Measurements from ENCODE around the gene NFKBIB.

The NFKBIB gene

DNA sequence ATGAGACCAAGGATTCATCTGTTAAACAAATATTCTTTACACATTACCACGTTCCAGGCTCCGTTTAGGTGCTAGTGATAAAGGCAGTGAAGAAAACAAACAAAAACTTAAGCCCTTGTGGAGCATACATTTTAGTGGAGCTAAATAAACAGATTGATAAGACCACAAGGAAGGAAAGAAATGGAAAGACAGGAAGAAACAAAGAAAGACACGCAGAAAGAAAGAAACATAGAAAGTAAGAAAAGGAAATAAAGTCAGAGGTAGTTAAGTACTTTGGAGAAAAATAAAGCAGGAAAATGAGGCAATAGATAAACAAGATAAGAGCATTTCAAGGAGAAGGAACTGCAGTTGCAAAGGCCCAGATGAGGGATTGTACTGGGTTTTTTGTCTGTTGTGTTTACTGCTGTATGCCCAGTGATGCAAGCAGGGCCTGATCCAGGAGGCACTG lies 998 bp downstream of the NFKBIB start:
- H3K4me3 ChIP-seq (ENCODE audit: insufficient read length, low read depth) = peak overlapping the region; percentile 52
- H3K4me1 ChIP-seq (ENCODE audit: insufficient read depth, insufficient read length) = peaks cover 9% of the 10 kb centered on the region
- peaks cover 5% of the 10 kb centered on the region for H3K27me3 ChIP-seq (ENCODE audit: insufficient read depth, insufficient read length)
- H3K9ac ChIP-seq (ENCODE audit: insufficient read length, low read depth) = no peak overlapping the region
- no peak for TF ChIP-seq ZNF274 (IDR thresholded peaks at IDR 0.05; ENCODE audit: low read depth, low read length)
- TF ChIP-seq SUZ12 (IDR thresholded peaks at IDR 0.05; ENCODE audit: extremely low read depth, insufficient read depth, insufficient read length) = no peak
- TF ChIP-seq YY1 (IDR thresholded peaks at IDR 0.05; ENCODE audit: insufficient read depth, insufficient read length) = no peak
- no peak for DNase-seq (ENCODE audit: low read depth, low spot score)
- peaks cover 18% of the 10 kb centered on the region for H3K36me3 ChIP-seq (ENCODE audit: insufficient read depth, insufficient read length, low read length)
- H3K9me3 ChIP-seq (ENCODE audit: insufficient read depth, low read length) = no peaks in the 10 kb centered on the region

DNA sequence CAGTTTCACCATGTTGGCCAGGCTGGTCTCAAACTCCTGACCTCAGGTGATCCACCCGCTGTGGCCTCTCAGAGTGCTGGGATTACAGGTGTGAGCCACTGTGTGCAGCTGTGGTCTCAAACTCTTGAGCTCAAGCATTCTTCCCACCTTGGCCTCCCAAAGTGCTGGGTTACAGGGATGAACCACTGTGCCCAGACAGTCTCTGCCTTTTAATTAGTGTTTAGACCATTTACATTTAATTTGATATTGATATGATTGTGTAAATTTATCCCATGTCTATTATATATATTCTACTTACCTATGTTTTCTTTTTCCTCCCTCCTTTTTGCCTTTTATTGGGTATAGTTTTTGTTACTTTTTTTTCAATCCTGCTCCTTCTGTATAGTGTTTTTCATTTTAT lies 1.9 kb downstream of the NFKBIB start:
- peaks cover 9% of the 10 kb centered on the region for H3K4me1 ChIP-seq (ENCODE audit: insufficient read depth, insufficient read length)
- no peak for TF ChIP-seq ZNF274 (IDR thresholded peaks at IDR 0.05; ENCODE audit: low read depth, low read length)
- TF ChIP-seq SUZ12 (IDR thresholded peaks at IDR 0.05; ENCODE audit: extremely low read depth, insufficient read depth, insufficient read length) = no peak
- TF ChIP-seq YY1 (IDR thresholded peaks at IDR 0.05; ENCODE audit: insufficient read depth, insufficient read length) = no peak
- H3K36me3 ChIP-seq (ENCODE audit: insufficient read depth, insufficient read length, low read length) = peaks cover 21% of the 10 kb centered on the region
- H3K27me3 ChIP-seq (ENCODE audit: insufficient read depth, insufficient read length) = peaks cover 5% of the 10 kb centered on the region
- H3K9ac ChIP-seq (ENCODE audit: insufficient read length, low read depth) = no peak overlapping the region
- no peak for DNase-seq (ENCODE audit: low read depth, low spot score)
- H3K9me3 ChIP-seq (ENCODE audit: insufficient read depth, low read length) = no peaks in the 10 kb centered on the region
- no peak overlapping the region for H3K4me3 ChIP-seq (ENCODE audit: insufficient read length, low read depth)

DNA sequence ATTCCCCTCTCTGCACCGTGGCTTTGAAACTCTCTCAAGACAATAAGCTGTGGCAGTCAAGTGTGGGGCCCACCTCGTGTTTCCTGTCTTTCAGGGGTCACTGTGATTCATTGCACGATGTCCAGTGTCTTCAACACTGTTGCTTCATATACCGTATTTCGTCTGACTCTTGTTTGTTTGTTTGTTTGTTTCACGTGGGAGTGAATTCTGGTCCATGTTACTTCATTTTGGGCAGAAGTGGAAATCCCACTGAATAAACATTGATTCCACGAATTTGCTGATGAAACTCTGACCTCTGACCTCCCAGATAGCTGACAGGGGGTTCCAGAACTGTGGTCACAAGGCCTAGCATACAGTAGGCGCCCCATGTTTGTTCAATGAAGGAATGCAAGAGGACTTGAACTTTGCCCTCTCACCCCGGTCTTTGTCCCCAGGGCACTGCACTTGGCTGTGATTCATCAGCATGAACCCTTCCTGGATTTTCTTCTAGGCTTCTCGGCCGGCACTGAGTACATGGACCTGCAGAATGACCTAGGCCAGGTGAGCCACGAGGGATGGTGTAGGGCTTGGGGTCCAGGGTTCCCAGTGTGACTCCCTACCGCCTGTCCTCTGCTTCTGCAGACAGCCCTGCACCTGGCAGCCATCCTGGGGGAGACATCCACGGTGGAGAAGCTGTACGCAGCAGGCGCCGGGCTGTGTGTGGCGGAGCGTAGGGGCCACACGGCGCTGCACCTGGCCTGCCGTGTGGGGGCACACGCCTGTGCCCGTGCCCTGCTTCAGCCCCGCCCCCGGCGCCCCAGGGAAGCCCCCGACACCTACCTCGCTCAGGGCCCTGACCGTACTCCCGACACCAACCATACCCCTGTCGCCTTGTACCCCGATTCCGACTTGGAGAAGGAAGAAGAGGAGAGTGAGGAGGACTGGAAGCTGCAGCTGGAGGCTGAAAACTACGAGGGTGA lies 5.1 kb downstream of the NFKBIB start:
- no peak overlapping the region for H3K4me3 ChIP-seq (ENCODE audit: insufficient read length, low read depth)
- H3K9ac ChIP-seq (ENCODE audit: insufficient read length, low read depth) = no peak overlapping the region
- H3K27me3 ChIP-seq (ENCODE audit: insufficient read depth, insufficient read length) = no peaks in the 10 kb centered on the region
- no peak for DNase-seq (ENCODE audit: low read depth, low spot score)
- TF ChIP-seq ZNF274 (IDR thresholded peaks at IDR 0.05; ENCODE audit: low read depth, low read length) (no peak), SUZ12 (IDR thresholded peaks at IDR 0.05; ENCODE audit: extremely low read depth, insufficient read depth, insufficient read length) (no peak), YY1 (IDR thresholded peaks at IDR 0.05; ENCODE audit: insufficient read depth, insufficient read length) (no peak)
- H3K36me3 ChIP-seq (ENCODE audit: insufficient read depth, insufficient read length, low read length) = peaks cover 45% of the 10 kb centered on the region
- peaks cover 2% of the 10 kb centered on the region for H3K4me1 ChIP-seq (ENCODE audit: insufficient read depth, insufficient read length)
- H3K9me3 ChIP-seq (ENCODE audit: insufficient read depth, low read length) = peaks cover 6% of the 10 kb centered on the region; the same call in 1 of the 2 replicates

DNA sequence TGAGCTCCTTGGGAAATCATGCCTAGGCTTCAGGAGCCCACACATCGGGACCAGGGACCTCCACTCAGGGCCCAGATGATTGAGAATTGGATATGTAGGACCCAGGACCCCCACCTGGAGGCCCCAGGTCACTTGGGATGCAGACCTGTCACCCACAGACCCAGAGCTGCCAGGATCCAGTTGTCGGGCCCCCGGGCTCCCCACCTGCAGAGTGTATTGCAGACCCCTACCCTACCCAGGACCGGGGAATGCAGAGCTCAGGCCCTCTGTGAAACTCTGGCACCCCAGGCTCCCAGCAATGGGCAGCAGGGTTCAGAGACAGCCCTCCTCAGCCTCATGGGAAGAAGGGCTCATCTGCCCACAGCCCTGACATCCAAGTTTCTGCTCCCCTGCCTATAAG lies 5.9 kb downstream of the NFKBIB start:
- H3K9me3 ChIP-seq (ENCODE audit: insufficient read depth, low read length) = peaks cover 6% of the 10 kb centered on the region; the same call in 1 of the 2 replicates
- H3K36me3 ChIP-seq (ENCODE audit: insufficient read depth, insufficient read length, low read length) = peaks cover 45% of the 10 kb centered on the region
- TF ChIP-seq SUZ12 (IDR thresholded peaks at IDR 0.05; ENCODE audit: extremely low read depth, insufficient read depth, insufficient read length) (no peak), YY1 (IDR thresholded peaks at IDR 0.05; ENCODE audit: insufficient read depth, insufficient read length) (no peak), ZNF274 (IDR thresholded peaks at IDR 0.05; ENCODE audit: low read depth, low read length) (no peak)
- no peak for DNase-seq (ENCODE audit: low read depth, low spot score)
- no peak overlapping the region for H3K4me3 ChIP-seq (ENCODE audit: insufficient read length, low read depth)
- no peaks in the 10 kb centered on the region for H3K27me3 ChIP-seq (ENCODE audit: insufficient read depth, insufficient read length)
- no peak overlapping the region for H3K9ac ChIP-seq (ENCODE audit: insufficient read length, low read depth)
- peaks cover 2% of the 10 kb centered on the region for H3K4me1 ChIP-seq (ENCODE audit: insufficient read depth, insufficient read length)

DNA sequence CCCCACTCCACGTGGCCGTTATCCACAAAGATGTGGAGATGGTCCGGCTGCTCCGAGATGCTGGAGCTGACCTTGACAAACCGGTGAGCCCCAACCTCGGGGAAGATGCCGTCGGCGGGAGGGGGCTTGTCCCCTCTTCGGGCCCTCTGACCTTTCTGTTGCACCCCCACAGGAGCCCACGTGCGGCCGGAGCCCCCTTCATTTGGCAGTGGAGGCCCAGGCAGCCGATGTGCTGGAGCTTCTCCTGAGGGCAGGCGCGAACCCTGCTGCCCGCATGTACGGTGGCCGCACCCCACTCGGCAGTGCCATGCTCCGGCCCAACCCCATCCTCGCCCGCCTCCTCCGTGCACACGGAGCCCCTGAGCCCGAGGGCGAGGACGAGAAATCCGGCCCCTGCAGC lies 7.5 kb downstream of the NFKBIB start:
- TF ChIP-seq YY1 (IDR thresholded peaks at IDR 0.05; ENCODE audit: insufficient read depth, insufficient read length) (no peak), SUZ12 (IDR thresholded peaks at IDR 0.05; ENCODE audit: extremely low read depth, insufficient read depth, insufficient read length) (no peak), ZNF274 (IDR thresholded peaks at IDR 0.05; ENCODE audit: low read depth, low read length) (no peak)
- Histone ChIP-seq H3K4me1 (ENCODE audit: insufficient read depth, insufficient read length) (peaks cover 3% of the 10 kb centered on the region), H3K9ac (ENCODE audit: insufficient read length, low read depth) (no peak overlapping the region), H3K4me3 (ENCODE audit: insufficient read length, low read depth) (no peak overlapping the region), H3K36me3 (ENCODE audit: insufficient read depth, insufficient read length, low read length) (peaks cover 45% of the 10 kb centered on the region), H3K9me3 (ENCODE audit: insufficient read depth, low read length) (peaks cover 6% of the 10 kb centered on the region; the same call in 1 of the 2 replicates), H3K27me3 (ENCODE audit: insufficient read depth, insufficient read length) (no peaks in the 10 kb centered on the region)
- no peak for DNase-seq (ENCODE audit: low read depth, low spot score)

DNA sequence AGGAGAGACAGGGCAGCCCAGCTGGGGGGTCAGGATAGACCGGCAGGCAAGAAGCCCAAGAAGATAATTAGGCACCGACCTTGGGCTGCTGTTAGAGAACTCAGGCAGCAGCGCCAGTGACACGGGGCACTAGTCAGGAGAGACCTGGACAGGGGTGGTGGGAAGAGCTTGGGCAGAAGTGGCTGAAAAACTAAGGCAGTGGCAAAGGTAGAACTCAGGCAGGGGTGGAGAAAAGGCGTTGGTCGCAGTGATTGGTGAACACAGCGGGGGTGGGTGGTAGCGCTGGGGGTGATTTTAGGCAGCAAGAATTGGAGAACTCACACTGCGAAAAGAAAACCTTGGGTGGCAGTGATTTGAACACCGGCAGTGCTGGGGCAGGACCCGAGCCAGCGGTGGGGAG lies 7.9 kb downstream of the NFKBIB start:
- no peak for DNase-seq (ENCODE audit: low read depth, low spot score)
- no peak for TF ChIP-seq YY1 (IDR thresholded peaks at IDR 0.05; ENCODE audit: insufficient read depth, insufficient read length)
- H3K4me1 ChIP-seq (ENCODE audit: insufficient read depth, insufficient read length) = peaks cover 3% of the 10 kb centered on the region
- H3K36me3 ChIP-seq (ENCODE audit: insufficient read depth, insufficient read length, low read length) = peaks cover 45% of the 10 kb centered on the region
- H3K27me3 ChIP-seq (ENCODE audit: insufficient read depth, insufficient read length) = no peaks in the 10 kb centered on the region
- no peak overlapping the region for H3K9ac ChIP-seq (ENCODE audit: insufficient read length, low read depth)
- peaks cover 6% of the 10 kb centered on the region; the same call in 1 of the 2 replicates for H3K9me3 ChIP-seq (ENCODE audit: insufficient read depth, low read length)
- H3K4me3 ChIP-seq (ENCODE audit: insufficient read length, low read depth) = no peak overlapping the region

DNA sequence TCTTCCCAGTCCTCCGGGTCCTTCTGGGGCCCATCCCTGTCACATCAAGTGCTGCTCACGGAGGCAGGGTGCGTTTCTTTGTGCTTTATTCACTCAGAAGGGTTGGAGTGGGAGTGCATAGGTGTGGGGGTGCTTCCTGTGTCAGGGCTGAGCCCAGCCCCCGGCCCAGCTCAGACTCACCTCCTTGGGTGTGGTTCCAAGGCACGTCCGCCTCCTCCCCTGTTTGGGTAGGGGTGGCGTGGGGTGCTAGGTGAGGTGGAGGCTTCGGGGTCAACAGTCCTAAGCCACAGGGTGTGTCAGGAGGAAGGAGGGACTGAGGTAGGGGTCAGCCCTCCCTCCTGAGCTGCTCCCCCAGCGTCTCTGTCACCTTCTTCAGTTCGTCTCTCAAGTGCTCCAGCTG lies 9.1 kb downstream of the NFKBIB start:
- H3K9me3 ChIP-seq (ENCODE audit: insufficient read depth, low read length) = peaks cover 6% of the 10 kb centered on the region; the same call in 1 of the 2 replicates
- no peak for DNase-seq (ENCODE audit: low read depth, low spot score)
- H3K4me3 ChIP-seq (ENCODE audit: insufficient read length, low read depth) = no peak overlapping the region
- H3K36me3 ChIP-seq (ENCODE audit: insufficient read depth, insufficient read length, low read length) = peaks cover 45% of the 10 kb centered on the region
- H3K9ac ChIP-seq (ENCODE audit: insufficient read length, low read depth) = no peak overlapping the region
- H3K27me3 ChIP-seq (ENCODE audit: insufficient read depth, insufficient read length) = no peaks in the 10 kb centered on the region
- H3K4me1 ChIP-seq (ENCODE audit: insufficient read depth, insufficient read length) = peaks cover 3% of the 10 kb centered on the region
- TF ChIP-seq ZNF274 (IDR thresholded peaks at IDR 0.05; ENCODE audit: low read depth, low read length) (no peak), SUZ12 (IDR thresholded peaks at IDR 0.05; ENCODE audit: extremely low read depth, insufficient read depth, insufficient read length) (no peak), YY1 (IDR thresholded peaks at IDR 0.05; ENCODE audit: insufficient read depth, insufficient read length) (no peak)
